HCT116 (cell line): Measurements from ENCODE around the gene CLEC11A. TPM values are rescaled to one million over a fixed set of nuclear protein-coding genes. Genes with fewer than 3 reads are reported as not detected.
A peak's percentile ranks its signal among the peaks of the same experiment; 100 is the strongest.

Experiments used
- ATAC-seq: fragments of 200-7000 bp; cut with Tn5 transposase; 2 replicates; pipeline ENCODE4 v1.9.1; 2020; ENCODE audit warnings: mild to moderate bottlenecking, moderate library complexity
- BruUV-seq: library from RNA; stranded (reverse); fragments of 400-500 nt; replicated peaks from 2 replicates; lab custom pipeline; 2021; lab: Mats Ljungman, UMichigan
- CTCF ChIA-PET: fragments of 300-600 bp; sonication (Branson Sonifier 250); formaldehyde crosslinking; loops from one replicate; lab custom pipeline; 2021; ENCODE audit warnings: antibody characterized with exemption; lab: Charles Lee
- POLR2A ChIA-PET: fragments of 300-600, 350-600 bp; sonication (Branson Sonifier 250); formaldehyde crosslinking; loops from one replicate; lab custom pipeline; 2021; ENCODE audit warnings: antibody characterized with exemption; lab: Charles Lee
- RAD21 ChIA-PET, 2 experiments: fragments of 300-600 bp; sonication (Branson Sonifier 250); formaldehyde crosslinking; loops; one replicate each; lab custom pipeline; 2023; ENCODE audit warnings: low total read pairs in 2 of 2; ENCODE audit not compliant: uncharacterized antibody in 2 of 2, unreplicated experiment in 2 of 2, low non-redundant PET in 1 of 2; lab: Charles Lee
- DNase-seq: peaks from one replicate; pipeline ENCODE4 v3.0.0-alpha.2; 2010; ENCODE audit warnings: low read depth, low spot score
- H2AFZ ChIP-seq: fragments of 200-600 bp; shearing (Covaris generic), sonication (generic); 2 replicates; pipeline ENCODE4 v1.6.1; 2017; ENCODE audit warnings: low read depth, mixed run types, mixed read lengths, antibody characterized with exemption, low read length; ENCODE audit not compliant: poor library complexity, severe bottlenecking
- H3K27ac ChIP-seq: 2 replicates; pipeline ENCODE4 v1.5.1; 2012; ENCODE audit warnings: low read depth, low read length
- H3K27me3 ChIP-seq: fragments of 200-600 bp; sonication (generic); 2 replicates; pipeline ENCODE4 v1.6.1; 2016; ENCODE audit warnings: mixed run types, low read length, mixed read lengths; ENCODE audit not compliant: insufficient read depth
- H3K36me3 ChIP-seq, 2 experiments: fragments of 200-500 bp in 1 of 2; fragments of 200-600 bp in 1 of 2; sonication (Bioruptor generic) in 1 of 2; sonication (generic) in 1 of 2; 2 replicates each; pipeline versions ENCODE4 v1.5.1 to v1.6.1; 2014 to 2016; ENCODE audit warnings: low read length in 2 of 2, inconsistent platforms in 1 of 2, mixed read lengths in 1 of 2, mixed run types in 1 of 2; ENCODE audit not compliant: insufficient read depth in 2 of 2, control insufficient read depth in 1 of 2
- H3K4me1 ChIP-seq, 2 experiments: fragments of 200-600 bp in 1 of 2; sonication (generic) in 1 of 2; 2 replicates each; pipeline versions ENCODE4 v1.5.1 to v1.6.1; 2012 to 2017; ENCODE audit warnings: low read length in 2 of 2, inconsistent platforms in 1 of 2, mild to moderate bottlenecking in 1 of 2, mixed read lengths in 1 of 2, mixed run types in 1 of 2, moderate library complexity in 1 of 2; ENCODE audit not compliant: insufficient read depth in 2 of 2, control insufficient read depth in 1 of 2
- H3K4me2 ChIP-seq: fragments of 200-600 bp; sonication (generic); 2 replicates; pipeline ENCODE4 v1.6.1; 2017; ENCODE audit warnings: mixed run types, low read length, mixed read lengths
- H3K4me3 ChIP-seq, 2 experiments: fragments of 200-600 bp in 1 of 2; sonication (generic) in 1 of 2; replicated peaks in 1 of 2; 2 replicates each; pipeline ENCODE4 v1.5.1; 2011 to 2016; ENCODE audit warnings: low read length in 2 of 2, control low read depth in 1 of 2, low read depth in 1 of 2, mild to moderate bottlenecking in 1 of 2, mixed read lengths in 1 of 2, mixed run types in 1 of 2
- H3K79me2 ChIP-seq: fragments of 200-600 bp; sonication (generic); 2 replicates; pipeline ENCODE4 v1.6.1; 2017; ENCODE audit warnings: mild to moderate bottlenecking, mixed run types, low read length, moderate library complexity, mixed read lengths; ENCODE audit not compliant: insufficient read depth
- H3K9ac ChIP-seq: fragments of 200-600 bp; sonication (generic); 2 replicates; pipeline ENCODE4 v1.6.1; 2016; ENCODE audit warnings: low read length, mixed read lengths
- H3K9me2 ChIP-seq: fragments of 200-600 bp; sonication (generic), shearing (Covaris generic); 2 replicates; pipeline ENCODE4 v1.6.1; 2017; ENCODE audit warnings: mixed run types, mild to moderate bottlenecking, moderate library complexity; ENCODE audit not compliant: insufficient read depth
- H3K9me3 ChIP-seq, 2 experiments: fragments of 200-500 bp in 1 of 2; fragments of 200-600 bp in 1 of 2; sonication (Bioruptor generic) in 1 of 2; sonication (generic) in 1 of 2; 2 replicates each; pipeline ENCODE4 v1.6.1; 2014 to 2017; ENCODE audit warnings: low read length in 2 of 2, mixed read lengths in 2 of 2, inconsistent platforms in 1 of 2, low read depth in 1 of 2, mild to moderate bottlenecking in 1 of 2, mixed run types in 1 of 2, moderate library complexity in 1 of 2; ENCODE audit not compliant: control insufficient read depth in 1 of 2, insufficient read depth in 1 of 2
- H4K20me1 ChIP-seq: fragments of 200-600 bp; sonication (generic), shearing (Covaris generic); 2 replicates; pipeline ENCODE4 v1.6.1; 2017; ENCODE audit warnings: mixed run types, mild to moderate bottlenecking, moderate library complexity; ENCODE audit not compliant: insufficient read depth
- CBX3 ChIP-seq: IDR thresholded peaks from 2 replicates; pipeline ENCODE4 v1.6.1; 2012; ENCODE audit warnings: low read depth
- EGR1 ChIP-seq: IDR thresholded peaks from 2 replicates; pipeline ENCODE4 v1.6.1; 2012; ENCODE audit warnings: low read depth
- ELF1 ChIP-seq: IDR thresholded peaks from 2 replicates; pipeline ENCODE4 v1.6.1; 2012; ENCODE audit warnings: low read depth, borderline replicate concordance
- EZH2 ChIP-seq: fragments of 200-600 bp; sonication (generic); IDR thresholded peaks from 2 replicates; pipeline ENCODE4 v1.6.1; 2017; ENCODE audit warnings: antibody characterized with exemption, mixed run types
- JUND ChIP-seq: IDR thresholded peaks from 2 replicates; pipeline ENCODE4 v1.6.1; 2012
- MAX ChIP-seq: IDR thresholded peaks from 2 replicates; pipeline ENCODE4 v1.6.1; 2012
- POLR2A ChIP-seq: IDR thresholded peaks from 2 replicates; pipeline ENCODE4 v1.7.0; 2011; ENCODE audit warnings: borderline replicate concordance; ENCODE audit not compliant: insufficient read depth, insufficient read length; ENCODE audit errors: extremely low read depth
- POLR2AphosphoS5 ChIP-seq: IDR thresholded peaks from 2 replicates; pipeline ENCODE4 v1.6.1; 2011; ENCODE audit warnings: mild to moderate bottlenecking, low read depth, low read length, moderate library complexity
- SIN3A ChIP-seq: IDR thresholded peaks from 2 replicates; pipeline ENCODE4 v1.6.1; 2012; ENCODE audit warnings: low read depth
- YY1 ChIP-seq: IDR thresholded peaks from 2 replicates; pipeline ENCODE4 v1.6.1; 2011; ENCODE audit warnings: low read length, low read depth, moderate library complexity, mild to moderate bottlenecking; ENCODE audit not compliant: insufficient replicate concordance; ENCODE audit errors: extremely low read depth
- ZFX ChIP-seq: fragments of 450-650 bp; IDR thresholded peaks from 2 replicates; pipeline ENCODE4 v1.6.1; 2017
- ZNF274 ChIP-seq: fragments of 200-500 bp; sonication (Bioruptor generic); IDR thresholded peaks from 2 replicates; pipeline ENCODE4 v1.6.1; 2014; ENCODE audit warnings: mild to moderate bottlenecking, low read depth, low read length, inconsistent platforms
- intact Hi-C: fragments of 100-400 bp; cut with micrococcal nuclease; formaldehyde crosslinking; loops from 2 replicates; pipeline ENCODE4 v1.10.0; 2022
- total RNA-seq: library from RNA; stranded (reverse); gene quantifications from one replicate; pipeline ENCODE4 v1.2.1, GENCODE V29; 2021; ENCODE audit not compliant: unreplicated experiment
- TF ChIP-seq, protein P1 (sequence below): IDR thresholded peaks from 2 replicates; pipeline ENCODE4 v1.6.1; 2012; ENCODE audit warnings: low read depth
- TF ChIP-seq, protein P2 (sequence below): IDR thresholded peaks from 2 replicates; pipeline ENCODE4 v1.6.1; 2011; ENCODE audit warnings: mild to moderate bottlenecking, low read length, moderate library complexity; ENCODE audit not compliant: insufficient replicate concordance; ENCODE audit errors: extremely low read depth

Gene CLEC11A
- total RNA-seq, 1 experiment from 2014 or later = 7.1 TPM

GRCh38 chr19:50725218-50725910, 2.2 kb downstream of the CLEC11A start:
- H4K20me1 ChIP-seq = no peaks in the 10 kb centered on the region
- DNase-seq (peak; percentile 23), ATAC-seq (peak; percentile 56)
- H3K9me3 ChIP-seq = no peaks in the 10 kb centered on the region
- H3K79me2 ChIP-seq = peaks cover 16% of the 10 kb centered on the region
- H3K4me3 ChIP-seq = peak overlapping the region; percentile 89 to 93
- H3K9ac ChIP-seq = peak overlapping the region; percentile 92
- no peaks in the 10 kb centered on the region for H3K27me3 ChIP-seq
- POLR2A ChIA-PET = interaction anchor here (0.6 to 1.6 kb wide), 8 partner anchors 16 to 392 kb away, joined by 3 to 5 read pairs (median 4); no protein-coding TSS in a partner anchor
- H2AFZ ChIP-seq = no peak overlapping the region
- CTCF ChIA-PET = interaction anchor here (0.6 to 2.0 kb wide), 22 partner anchors 10 to 371 kb away, joined by 3 to 45 read pairs (median 6); no protein-coding TSS in a partner anchor
- RAD21 ChIA-PET = interaction anchor here (0.6 to 1.6 kb wide), 7 partner anchors 21 to 197 kb away, joined by 3 to 16 read pairs (median 4); no protein-coding TSS in a partner anchor
- no peaks in the 10 kb centered on the region for H3K9me2 ChIP-seq
- TF ChIP-seq ELF1 (no peak), CBX3 (0 out of 2 replicates have a peak, but pooled peaks have one; percentile 1), EGR1 (no peak), ZFX (peak; percentile 73; the same call in 1 of the 2 replicates), MAX (peak; percentile 47; the same call in 1 of the 2 replicates), SIN3A (peak; percentile 62; the same call in 1 of the 2 replicates)
- no TSS peak for BruUV-seq
- peak overlapping the region; percentile 97 for H3K4me2 ChIP-seq
- no peaks in the 10 kb centered on the region for H3K36me3 ChIP-seq
- intact Hi-C loops = no loop called here
- H3K27ac ChIP-seq = peak overlapping the region; percentile 75
- H3K4me1 ChIP-seq = peaks cover 18 to 38% of the 10 kb centered on the region in 2 experiments; a peak in 3 of 4 replicates

DNA sequence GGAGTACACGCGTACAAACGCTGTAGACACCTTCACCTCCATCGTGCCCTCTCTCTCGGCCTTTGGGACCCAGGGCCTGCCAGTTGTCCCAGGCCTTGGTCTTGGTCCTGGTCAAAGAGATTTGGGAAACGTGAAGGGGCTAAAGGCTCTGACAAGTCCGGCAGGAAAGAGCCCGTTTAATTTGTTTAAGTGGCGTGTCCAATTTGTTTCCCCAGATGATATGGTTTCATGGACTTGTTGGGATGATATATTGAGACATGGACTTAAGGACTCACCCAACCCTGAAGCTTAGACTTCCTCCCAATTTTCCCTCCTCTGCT, 2.7 kb downstream of the CLEC11A start:
- Histone ChIP-seq H3K9me2 (no peaks in the 10 kb centered on the region), H3K79me2 (peaks cover 16% of the 10 kb centered on the region), H3K27ac (peak overlapping the region; percentile 75), H3K36me3 (no peaks in the 10 kb centered on the region), H3K4me1 (peaks cover 18 to 33% of the 10 kb centered on the region in 2 experiments; a peak in 3 of 4 replicates), H3K4me2 (peak overlapping the region; percentile 97), H3K4me3 (peak overlapping the region; percentile 89 to 93), H3K27me3 (no peaks in the 10 kb centered on the region), H3K9me3 (no peaks in the 10 kb centered on the region), H3K9ac (peak overlapping the region; percentile 92), H4K20me1 (no peaks in the 10 kb centered on the region), H2AFZ (no peak overlapping the region)
- intact Hi-C loops = no loop called here
- ATAC-seq (no peak), DNase-seq (no peak)
- RAD21 ChIA-PET = no interaction called here
- CTCF ChIA-PET = no interaction called here
- POLR2A ChIA-PET = no interaction called here
- TSS peak; percentile 68 for BruUV-seq
- TF ChIP-seq ZFX (no peak), JUND (no peak), ZNF274 (no peak), POLR2A (no peak), YY1 (no peak), EZH2 (no peak), POLR2AphosphoS5 (no peak)
- TF ChIP-seq, protein P1, sequence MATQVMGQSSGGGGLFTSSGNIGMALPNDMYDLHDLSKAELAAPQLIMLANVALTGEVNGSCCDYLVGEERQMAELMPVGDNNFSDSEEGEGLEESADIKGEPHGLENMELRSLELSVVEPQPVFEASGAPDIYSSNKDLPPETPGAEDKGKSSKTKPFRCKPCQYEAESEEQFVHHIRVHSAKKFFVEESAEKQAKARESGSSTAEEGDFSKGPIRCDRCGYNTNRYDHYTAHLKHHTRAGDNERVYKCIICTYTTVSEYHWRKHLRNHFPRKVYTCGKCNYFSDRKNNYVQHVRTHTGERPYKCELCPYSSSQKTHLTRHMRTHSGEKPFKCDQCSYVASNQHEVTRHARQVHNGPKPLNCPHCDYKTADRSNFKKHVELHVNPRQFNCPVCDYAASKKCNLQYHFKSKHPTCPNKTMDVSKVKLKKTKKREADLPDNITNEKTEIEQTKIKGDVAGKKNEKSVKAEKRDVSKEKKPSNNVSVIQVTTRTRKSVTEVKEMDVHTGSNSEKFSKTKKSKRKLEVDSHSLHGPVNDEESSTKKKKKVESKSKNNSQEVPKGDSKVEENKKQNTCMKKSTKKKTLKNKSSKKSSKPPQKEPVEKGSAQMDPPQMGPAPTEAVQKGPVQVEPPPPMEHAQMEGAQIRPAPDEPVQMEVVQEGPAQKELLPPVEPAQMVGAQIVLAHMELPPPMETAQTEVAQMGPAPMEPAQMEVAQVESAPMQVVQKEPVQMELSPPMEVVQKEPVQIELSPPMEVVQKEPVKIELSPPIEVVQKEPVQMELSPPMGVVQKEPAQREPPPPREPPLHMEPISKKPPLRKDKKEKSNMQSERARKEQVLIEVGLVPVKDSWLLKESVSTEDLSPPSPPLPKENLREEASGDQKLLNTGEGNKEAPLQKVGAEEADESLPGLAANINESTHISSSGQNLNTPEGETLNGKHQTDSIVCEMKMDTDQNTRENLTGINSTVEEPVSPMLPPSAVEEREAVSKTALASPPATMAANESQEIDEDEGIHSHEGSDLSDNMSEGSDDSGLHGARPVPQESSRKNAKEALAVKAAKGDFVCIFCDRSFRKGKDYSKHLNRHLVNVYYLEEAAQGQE = no peak
- TF ChIP-seq, protein P2, sequence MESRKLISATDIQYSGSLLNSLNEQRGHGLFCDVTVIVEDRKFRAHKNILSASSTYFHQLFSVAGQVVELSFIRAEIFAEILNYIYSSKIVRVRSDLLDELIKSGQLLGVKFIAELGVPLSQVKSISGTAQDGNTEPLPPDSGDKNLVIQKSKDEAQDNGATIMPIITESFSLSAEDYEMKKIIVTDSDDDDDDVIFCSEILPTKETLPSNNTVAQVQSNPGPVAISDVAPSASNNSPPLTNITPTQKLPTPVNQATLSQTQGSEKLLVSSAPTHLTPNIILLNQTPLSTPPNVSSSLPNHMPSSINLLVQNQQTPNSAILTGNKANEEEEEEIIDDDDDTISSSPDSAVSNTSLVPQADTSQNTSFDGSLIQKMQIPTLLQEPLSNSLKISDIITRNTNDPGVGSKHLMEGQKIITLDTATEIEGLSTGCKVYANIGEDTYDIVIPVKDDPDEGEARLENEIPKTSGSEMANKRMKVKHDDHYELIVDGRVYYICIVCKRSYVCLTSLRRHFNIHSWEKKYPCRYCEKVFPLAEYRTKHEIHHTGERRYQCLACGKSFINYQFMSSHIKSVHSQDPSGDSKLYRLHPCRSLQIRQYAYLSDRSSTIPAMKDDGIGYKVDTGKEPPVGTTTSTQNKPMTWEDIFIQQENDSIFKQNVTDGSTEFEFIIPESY = no peak
